ENCODE data around the gene SOX6. TPM values are rescaled to one million over a fixed set of nuclear protein-coding genes. Genes with fewer than 3 reads are reported as not detected.

The SOX6 gene
- polyA plus RNA-seq, 1 donor = 22.8 TPM

GRCh38 chr11:15965562-15966250 lies 390.6 kb downstream of the SOX6 start:
- no peak for DNase-seq (ENCODE audit: low read depth)

- no peak for DNase-seq (ENCODE audit: low read depth)
These were observed 393.1 kb downstream of the SOX6 start for GRCh38 chr11:15963266-15963665.

- DNase-seq (ENCODE audit: low read depth) = no peak
These were observed 397.4 kb downstream of the SOX6 start for GRCh38 chr11:15958910-15959309.

GRCh38 chr11:15957234-15957633 lies 399.1 kb downstream of the SOX6 start:
- no peak for DNase-seq (ENCODE audit: low read depth)

- DNase-seq (ENCODE audit: low read depth) = no peak
These were observed 400.0 kb downstream of the SOX6 start for GRCh38 chr11:15956302-15956701.

- no peak for DNase-seq (ENCODE audit: low read depth)
These were observed 400.8 kb downstream of the SOX6 start for GRCh38 chr11:15955595-15955994.

GRCh38 chr11:15947681-15948648 lies 408.4 kb downstream of the SOX6 start:
- DNase-seq (ENCODE audit: low read depth) = no peak

- no peak for DNase-seq (ENCODE audit: low read depth)
These were observed 410.6 kb downstream of the SOX6 start for GRCh38 chr11:15945726-15946125.

- no peak for DNase-seq (ENCODE audit: low read depth)
These were observed 411.9 kb downstream of the SOX6 start for GRCh38 chr11:15944460-15944859.

GRCh38 chr11:15943418-15944197 lies 412.7 kb downstream of the SOX6 start:
- no peak for DNase-seq (ENCODE audit: low read depth)

- no peak for DNase-seq (ENCODE audit: low read depth)
These were observed 413.4 kb downstream of the SOX6 start for GRCh38 chr11:15942936-15943335.

GRCh38 chr11:15942126-15942525 lies 414.2 kb downstream of the SOX6 start:
- no peak for DNase-seq (ENCODE audit: low read depth)

- DNase-seq (ENCODE audit: low read depth) = no peak
These were observed 415.1 kb downstream of the SOX6 start for GRCh38 chr11:15941206-15941770.

- no peak for DNase-seq (ENCODE audit: low read depth)
These were observed 415.7 kb downstream of the SOX6 start for GRCh38 chr11:15940462-15941205.

- DNase-seq (ENCODE audit: low read depth) = no peak
These were observed 417.4 kb downstream of the SOX6 start for GRCh38 chr11:15938983-15939382.

GRCh38 chr11:15938121-15938611 lies 418.2 kb downstream of the SOX6 start:
- no peak for DNase-seq (ENCODE audit: low read depth)

- DNase-seq (ENCODE audit: low read depth) = no peak
These were observed 418.7 kb downstream of the SOX6 start for GRCh38 chr11:15937601-15938120.

GRCh38 chr11:15936011-15936410 lies 420.3 kb downstream of the SOX6 start:
- DNase-seq (ENCODE audit: low read depth) = no peak

GRCh38 chr11:15935373-15935772 lies 421.0 kb downstream of the SOX6 start:
- DNase-seq (ENCODE audit: low read depth) = no peak

GRCh38 chr11:15933886-15934625 lies 422.3 kb downstream of the SOX6 start:
- no peak for DNase-seq (ENCODE audit: low read depth)

All from forelimb muscle (tissue), 1 donor.